DND-41 (cell line): ENCODE measurements around the gene HOGA1.
"Not testable (repeated sequence)": the region's sequence is repeated elsewhere in the genome, so short reads cannot be mapped to it uniquely, and the experiment has no call there.

Experiments
- ATAC-seq: fragments of 200-7000 bp; cut with Tn5 transposase; 3 replicates; pipeline ENCODE4 v1.9.1; 2021; ENCODE audit warnings: low read depth; ENCODE audit not compliant: insufficient read depth
- DNase-seq: peaks from one replicate; pipeline ENCODE4 v3.0.0-alpha.2; 2020
- H2AFZ ChIP-seq: 2 replicates; pipeline ENCODE4 v1.6.0; 2012; ENCODE audit warnings: low read depth, low read length
- H3K27ac ChIP-seq: 2 replicates; pipeline ENCODE4 v1.5.1; 2012; ENCODE audit warnings: low read length, inconsistent platforms
- H3K27me3 ChIP-seq: fragments of 200-600 bp; sonication (generic); 2 replicates; pipeline ENCODE4 v1.6.0; 2012; ENCODE audit warnings: low read length, mild to moderate bottlenecking, inconsistent platforms; ENCODE audit not compliant: insufficient read depth, poor library complexity
- H3K36me3 ChIP-seq: 2 replicates; pipeline ENCODE4 v1.5.1; 2012; ENCODE audit warnings: low read length, inconsistent platforms; ENCODE audit not compliant: insufficient read depth
- H3K4me1 ChIP-seq: 2 replicates; pipeline ENCODE4 v1.5.1; 2012; ENCODE audit warnings: mild to moderate bottlenecking, low read length; ENCODE audit not compliant: insufficient read depth
- H3K4me2 ChIP-seq: 2 replicates; pipeline ENCODE4 v1.6.0; 2012; ENCODE audit warnings: mild to moderate bottlenecking, moderate library complexity, low read length, inconsistent platforms; ENCODE audit not compliant: insufficient read depth
- H3K4me3 ChIP-seq, 2 experiments: fragments of 200-600 bp in 1 of 2; shearing (Covaris generic) in 1 of 2; 2 replicates each; pipeline ENCODE4 v1.5.1; 2012 to 2016; ENCODE audit warnings: inconsistent platforms in 2 of 2, low read length in 2 of 2, mild to moderate bottlenecking in 2 of 2, low read depth in 1 of 2, moderate library complexity in 1 of 2
- H3K79me2 ChIP-seq: 2 replicates; pipeline ENCODE4 v1.6.0; 2012; ENCODE audit warnings: low read length, inconsistent platforms; ENCODE audit not compliant: insufficient read depth
- H3K9ac ChIP-seq: 2 replicates; pipeline ENCODE4 v1.6.0; 2012; ENCODE audit warnings: low read depth, mild to moderate bottlenecking, inconsistent platforms, low read length, moderate library complexity
- H3K9me3 ChIP-seq: 2 replicates; pipeline ENCODE4 v1.5.1; 2012; ENCODE audit warnings: low read length, moderate library complexity, mild to moderate bottlenecking, inconsistent platforms; ENCODE audit not compliant: insufficient read depth, severe bottlenecking
- H4K20me1 ChIP-seq: 2 replicates; pipeline ENCODE4 v1.6.0; 2012; ENCODE audit warnings: low read length; ENCODE audit not compliant: insufficient read depth
- CTCF ChIP-seq: IDR thresholded peaks from 2 replicates; pipeline ENCODE4 v1.5.1; 2012; ENCODE audit warnings: borderline replicate concordance, low read length, moderate library complexity, mild to moderate bottlenecking; ENCODE audit not compliant: poor library complexity, severe bottlenecking; ENCODE audit errors: extremely low read depth
- EZH2 ChIP-seq: IDR thresholded peaks from 3 replicates; pipeline ENCODE4 v1.6.1; 2012; ENCODE audit warnings: borderline replicate concordance, low read depth, mild to moderate bottlenecking, moderate library complexity, low read length, inconsistent platforms; ENCODE audit not compliant: severe bottlenecking

HOGA1 gene

DNA sequence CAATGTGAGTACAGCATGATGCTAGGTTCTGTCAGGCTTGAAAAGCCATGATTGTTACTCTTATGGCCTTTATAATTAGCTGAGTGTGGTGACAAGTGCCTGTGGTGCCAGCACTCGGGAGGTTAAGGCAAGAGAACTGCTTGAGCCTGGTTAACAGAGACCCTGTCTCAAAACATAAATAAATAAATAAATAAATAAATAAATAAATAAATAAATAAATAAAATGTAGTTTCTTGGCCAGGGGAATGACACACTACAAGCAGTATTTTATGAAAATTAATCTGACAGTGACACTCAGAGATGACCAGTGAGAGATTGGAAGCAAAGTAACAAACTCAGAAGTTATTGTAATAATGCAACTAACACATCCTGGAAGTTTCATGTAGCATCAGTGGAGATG is 51.4 kb downstream of the HOGA1 start:
- no peak overlapping the region for H3K4me2 ChIP-seq
- no peaks in the 10 kb centered on the region for H3K27me3 ChIP-seq
- no peaks in the 10 kb centered on the region for H3K36me3 ChIP-seq
- no peak for TF ChIP-seq EZH2
- no peak for TF ChIP-seq CTCF
- no peak overlapping the region for H3K4me3 ChIP-seq
- no peaks in the 10 kb centered on the region for H3K79me2 ChIP-seq
- no peak for DNase-seq
- no peak for ATAC-seq
- no peak overlapping the region for H3K9ac ChIP-seq
- H4K20me1 ChIP-seq: no peaks in the 10 kb centered on the region
- peaks cover 7% of the 10 kb centered on the region for H3K4me1 ChIP-seq
- H3K27ac ChIP-seq: no peak overlapping the region
- no peak overlapping the region for H2AFZ ChIP-seq
- no peaks in the 10 kb centered on the region for H3K9me3 ChIP-seq

DNA sequence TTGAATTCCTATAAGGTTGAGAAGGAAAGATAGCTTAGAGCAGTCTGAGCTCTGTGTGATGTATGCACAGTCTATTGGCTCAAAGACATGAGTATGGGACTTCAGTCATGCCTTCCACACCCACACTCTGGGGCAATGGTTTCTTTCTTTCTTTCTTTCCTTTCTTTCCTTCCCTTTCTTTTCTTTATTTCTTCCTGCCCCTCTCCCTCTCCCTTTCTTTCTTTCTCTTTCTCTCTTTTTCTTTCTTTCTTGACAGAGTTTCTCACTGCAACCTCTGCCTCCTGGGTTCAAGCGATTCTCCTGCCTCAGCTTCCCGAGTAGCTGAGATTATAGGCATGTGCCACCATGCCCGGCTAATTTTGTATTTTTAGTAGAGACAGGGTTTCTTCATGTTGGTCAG is 54.9 kb downstream of the HOGA1 start:
- H3K4me2 ChIP-seq, H3K4me3 ChIP-seq, H3K27ac ChIP-seq, H3K9me3 ChIP-seq, H3K27me3 ChIP-seq, ATAC-seq, H3K9ac ChIP-seq, H4K20me1 ChIP-seq, DNase-seq, H2AFZ ChIP-seq: not testable (repeated sequence)
- Histone ChIP-seq H3K4me1 (peaks cover 25% of the 10 kb centered on the region), H3K36me3 (peaks cover 10% of the 10 kb centered on the region), H3K79me2 (peaks cover 30% of the 10 kb centered on the region)

DNA sequence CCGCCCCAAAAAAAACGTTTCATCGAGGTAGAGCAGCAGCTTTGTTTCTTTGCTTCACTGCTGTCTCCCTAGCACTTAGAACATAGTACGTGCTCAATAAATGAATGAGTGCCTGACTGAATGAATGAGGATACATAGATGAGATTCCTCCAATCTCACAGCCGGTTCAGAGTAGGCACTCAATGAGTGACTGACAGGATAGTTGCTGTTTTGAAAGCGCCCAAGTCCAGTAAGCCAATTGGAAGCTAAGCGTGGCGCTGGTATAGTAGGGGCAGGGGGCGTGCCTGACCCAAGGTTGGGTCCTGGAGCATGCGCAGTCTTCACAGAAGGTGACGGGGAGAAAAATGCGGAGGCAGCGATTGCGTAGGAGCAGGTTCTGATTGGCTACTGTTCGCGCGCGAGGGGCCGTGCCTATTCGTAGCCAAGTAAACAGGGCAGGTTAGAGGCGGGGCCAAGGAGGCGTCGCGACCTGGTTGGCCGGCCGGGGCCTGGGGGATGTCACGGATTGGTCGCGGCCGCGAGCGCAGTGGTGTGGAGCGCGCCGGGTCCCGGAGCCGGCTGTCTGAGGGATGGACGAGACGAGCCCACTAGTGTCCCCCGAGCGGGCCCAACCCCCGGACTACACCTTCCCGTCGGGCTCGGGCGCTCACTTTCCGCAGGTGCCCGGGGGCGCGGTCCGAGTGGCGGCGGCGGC is 56.1 kb downstream of the HOGA1 start, which contains the start of gene PI4K2A:
Gene PI4K2A (plus strand): TSS at position 498 of the 694 bp plus-strand sequence. CDS start 72 bp downstream, at position 570.
- ATAC-seq: peak; percentile 98
- Histone ChIP-seq H3K27me3 (no peaks in the 10 kb centered on the region), H3K4me1 (peaks cover 25% of the 10 kb centered on the region), H3K4me2 (peak within 1 kb of the TSS; percentile 85), H3K9ac (peak within 1 kb of the TSS; percentile 78), H3K4me3 (peak within 1 kb of the TSS; percentile 68 to 76), H3K27ac (peak within 1 kb of the TSS; percentile 59), H3K79me2 (peaks cover 35% of the 10 kb centered on the region), H3K9me3 (no peaks in the 10 kb centered on the region), H3K36me3 (peaks cover 21% of the 10 kb centered on the region), H4K20me1 (peaks cover 5% of the 10 kb centered on the region; the same call in 1 of the 2 replicates), H2AFZ (peak within 1 kb of the TSS; percentile 82)
- DNase-seq: peak; percentile 99
- no peak for TF ChIP-seq EZH2
- no peak for TF ChIP-seq CTCF

GRCh38 chr10:97640868-97641811 is 57.0 kb downstream of the HOGA1 start:
- peaks cover 25% of the 10 kb centered on the region for H3K36me3 ChIP-seq
- no peak; the same call in 2 of the 3 replicates for ATAC-seq

More at GRCh38 chr10:97640868-97641811, 57.0 kb downstream of the HOGA1 start:
- Histone ChIP-seq H3K27ac (peak overlapping the region; percentile 59), H3K9me3 (no peaks in the 10 kb centered on the region), H3K9ac (peak overlapping the region; percentile 78), H3K27me3 (no peaks in the 10 kb centered on the region), H3K79me2 (peaks cover 41% of the 10 kb centered on the region), H3K4me1 (peaks cover 25% of the 10 kb centered on the region), H2AFZ (peak overlapping the region; percentile 82), H3K4me3 (peak overlapping the region; percentile 68 to 76), H4K20me1 (peaks cover 5% of the 10 kb centered on the region; the same call in 1 of the 2 replicates), H3K4me2 (peak overlapping the region; percentile 85)
- TF ChIP-seq CTCF: no peak
- no peak for TF ChIP-seq EZH2
- peak; percentile 36 for DNase-seq
